Cardiac fibroblast (primary cell): ENCODE measurements around the gene KMT2A.
"Not testable (repeated sequence)": the region's sequence is repeated elsewhere in the genome, so short reads cannot be mapped to it uniquely, and the experiment has no call there.

ENCODE experiments used
- DNase-seq, 2 donors: peaks; one replicate each; pipeline versions ENCODE4 v3.0.0 to v3.0.0-alpha.2; 2010; ENCODE audit warnings: low read depth in 2 of 2
- H3K4me3 ChIP-seq, 2 donors: replicated peaks in 1 of 2; 1 replicate in 1 of 2; 2 replicates in 1 of 2; pipeline ENCODE4 v1.5.1; 2011; ENCODE audit warnings: low read depth in 2 of 2, low read length in 2 of 2, mild to moderate bottlenecking in 2 of 2, moderate library complexity in 1 of 2
- CTCF ChIP-seq: IDR thresholded peaks from one replicate; pipeline ENCODE4 v1.5.1; 2011; ENCODE audit warnings: low read depth, mild to moderate bottlenecking, low read length, inconsistent platforms

Gene KMT2A

GRCh38 chr11:118450451-118450850, 14.2 kb downstream of the KMT2A start:
- no peak overlapping the region for H3K4me3 ChIP-seq
- no peak for DNase-seq
- no peak for TF ChIP-seq CTCF

GRCh38 chr11:118462178-118462577, 25.9 kb downstream of the KMT2A start:
- TF ChIP-seq CTCF: no peak
- H3K4me3 ChIP-seq: no peak overlapping the region
- no peak for DNase-seq

DNA sequence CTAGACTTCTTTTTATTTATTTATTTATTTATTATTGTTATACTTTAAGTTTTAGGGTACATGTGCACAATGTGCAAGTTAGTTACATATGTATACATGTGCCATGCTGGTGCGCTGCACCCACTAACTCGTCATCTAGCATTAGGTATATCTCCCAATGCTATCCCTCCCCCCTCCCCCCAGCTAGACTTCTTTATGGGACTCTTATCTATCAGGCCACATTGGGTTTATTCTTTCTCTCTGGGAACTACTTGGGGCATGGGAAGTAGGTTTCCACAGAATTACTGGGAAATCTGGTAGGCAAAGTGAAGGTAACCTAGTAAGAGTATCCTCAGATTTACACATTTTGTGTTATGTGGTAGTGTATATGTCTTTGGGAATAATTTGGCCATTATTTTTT, 32.7 kb downstream of the KMT2A start:
- H3K4me3 ChIP-seq, DNase-seq: not testable (repeated sequence)

- TF ChIP-seq CTCF: no peak
- no peak overlapping the region for H3K4me3 ChIP-seq
- no peak for DNase-seq
These were observed 34.7 kb downstream of the KMT2A start for GRCh38 chr11:118471030-118471429.

DNA sequence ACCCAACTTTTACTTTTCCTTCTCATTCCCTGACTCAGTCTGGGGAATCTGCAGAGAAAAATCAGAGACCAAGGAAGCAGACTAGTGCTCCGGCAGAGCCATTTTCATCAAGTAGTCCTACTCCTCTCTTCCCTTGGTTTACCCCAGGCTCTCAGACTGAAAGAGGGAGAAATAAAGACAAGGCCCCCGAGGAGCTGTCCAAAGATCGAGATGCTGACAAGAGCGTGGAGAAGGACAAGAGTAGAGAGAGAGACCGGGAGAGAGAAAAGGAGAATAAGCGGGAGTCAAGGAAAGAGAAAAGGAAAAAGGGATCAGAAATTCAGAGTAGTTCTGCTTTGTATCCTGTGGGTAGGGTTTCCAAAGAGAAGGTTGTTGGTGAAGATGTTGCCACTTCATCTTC, 37.2 kb downstream of the KMT2A start:
- DNase-seq: no peak
- H3K4me3 ChIP-seq: no peak overlapping the region
- TF ChIP-seq CTCF: no peak

DNA sequence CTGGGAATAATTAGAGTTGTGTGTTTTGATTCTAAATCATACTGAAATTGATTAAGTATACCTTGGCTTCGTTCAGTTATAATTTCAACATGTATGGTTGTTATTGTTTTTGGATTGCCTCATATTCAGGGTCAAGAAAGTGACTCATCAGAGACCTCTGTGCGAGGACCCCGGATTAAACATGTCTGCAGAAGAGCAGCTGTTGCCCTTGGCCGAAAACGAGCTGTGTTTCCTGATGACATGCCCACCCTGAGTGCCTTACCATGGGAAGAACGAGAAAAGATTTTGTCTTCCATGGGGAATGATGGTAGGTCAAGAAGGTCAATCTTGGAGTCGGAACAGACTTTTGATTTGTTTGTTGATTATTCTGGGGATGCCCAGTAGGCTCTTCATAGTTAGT, 40.4 kb downstream of the KMT2A start:
- no peak overlapping the region for H3K4me3 ChIP-seq
- peak in 1 of 2 donors; percentile 24 for DNase-seq
- TF ChIP-seq CTCF: no peak

GRCh38 chr11:118481238-118481637, 44.9 kb downstream of the KMT2A start:
- not testable (repeated sequence) for DNase-seq, H3K4me3 ChIP-seq

GRCh38 chr11:118484405-118484804, 48.1 kb downstream of the KMT2A start:
- TF ChIP-seq CTCF: no peak
- DNase-seq: no peak
- H3K4me3 ChIP-seq: no peak overlapping the region
